SHP77 treated with DMSO at 0.1 percent for 48 hours (cell line): ENCODE measurements around the gene PTK7.

Experiments
- DNase-seq: peaks from one replicate; lab custom pipeline; 2025; lab: John Stamatoyannopoulos, UW

PTK7 gene

DNA sequence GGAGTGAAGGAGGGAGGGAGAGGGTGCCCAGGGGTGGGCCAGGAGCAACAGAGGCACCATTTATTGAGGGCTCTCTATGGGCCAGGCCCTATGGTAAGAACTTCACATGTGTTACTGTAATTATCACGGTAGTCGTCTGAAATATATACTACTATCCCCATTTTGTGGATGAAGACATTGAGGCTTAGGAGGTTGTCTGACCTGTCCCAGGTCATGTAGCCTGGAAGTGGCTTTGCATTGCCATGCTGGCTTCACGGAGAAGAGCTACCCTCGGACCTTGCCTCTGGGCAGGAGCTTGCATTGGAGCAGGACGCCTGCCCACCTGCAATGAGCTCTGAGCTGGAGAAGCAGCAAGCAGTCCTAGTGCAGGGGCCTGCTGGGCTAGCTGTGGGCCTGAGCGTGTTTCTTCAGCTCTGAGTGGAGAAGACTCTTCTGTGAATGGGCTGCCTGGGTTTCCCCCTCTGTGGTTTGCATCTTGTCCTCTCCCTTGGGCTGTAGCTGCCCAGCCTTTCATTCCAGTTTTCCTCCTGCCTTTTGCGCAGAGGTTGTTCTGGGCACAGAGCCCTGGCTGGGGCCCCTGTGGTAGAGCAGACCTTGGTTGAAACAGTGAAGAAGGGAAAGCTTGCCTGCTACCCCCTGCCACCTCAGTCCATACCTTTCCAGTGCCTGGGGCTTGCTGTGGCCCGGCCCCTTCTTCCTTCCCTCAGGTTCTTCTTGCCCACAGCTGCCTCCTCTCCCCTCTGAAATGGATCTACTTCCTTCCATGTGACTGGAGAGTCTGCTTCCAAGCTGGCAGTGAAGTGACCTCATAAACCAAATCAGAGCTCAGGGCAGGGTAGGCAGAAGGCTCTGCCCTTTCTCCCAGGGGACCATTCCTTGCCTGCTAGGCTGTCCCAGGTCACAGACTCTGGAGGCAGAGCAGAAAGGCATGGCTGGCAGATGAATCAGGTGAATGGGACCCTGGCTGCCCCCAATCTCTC is 70.9 kb downstream of the PTK7 start:
- no peak for DNase-seq

- no peak for DNase-seq
Measured at GRCh38 chr6:43147691-43148477, 71.8 kb downstream of the PTK7 start.

DNA sequence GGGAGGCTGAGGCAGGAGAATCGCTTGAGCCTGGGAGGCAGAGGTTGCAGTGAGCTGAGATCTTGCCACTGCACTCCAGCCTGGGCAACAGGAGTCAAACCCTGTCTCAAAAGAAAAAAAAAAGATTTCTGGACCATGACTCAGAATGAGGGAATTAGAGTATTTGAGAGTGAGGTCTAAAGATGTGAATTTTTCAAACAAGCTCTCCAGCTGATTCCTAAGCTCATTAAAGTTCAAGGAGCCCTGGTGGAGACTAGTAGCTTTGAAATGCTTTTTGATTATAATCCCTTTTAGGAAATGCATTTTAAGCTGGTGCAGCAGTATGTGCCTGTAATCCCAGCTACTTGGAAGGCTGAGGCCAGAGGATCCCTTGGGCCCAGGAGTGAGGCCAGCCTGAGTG is 73.2 kb downstream of the PTK7 start:
- no peak for DNase-seq

- no peak for DNase-seq
Measured at GRCh38 chr6:43150051-43150751, 74.1 kb downstream of the PTK7 start.

DNA sequence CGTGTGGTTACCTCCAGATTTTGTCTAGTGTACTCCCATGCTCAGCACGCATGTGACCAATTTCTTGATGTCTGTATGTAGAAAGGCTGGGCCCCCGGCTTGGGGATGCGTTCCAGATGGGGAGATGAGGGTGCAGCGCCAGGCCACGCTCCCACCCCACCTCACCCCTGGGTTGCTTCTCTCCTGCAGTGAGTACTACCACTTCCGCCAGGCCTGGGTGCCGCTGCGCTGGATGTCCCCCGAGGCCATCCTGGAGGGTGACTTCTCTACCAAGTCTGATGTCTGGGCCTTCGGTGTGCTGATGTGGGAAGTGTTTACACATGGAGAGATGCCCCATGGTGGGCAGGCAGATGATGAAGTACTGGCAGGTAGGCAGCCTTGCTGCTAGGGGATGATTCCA is 83.5 kb downstream of the PTK7 start:
- no peak for DNase-seq

DNA sequence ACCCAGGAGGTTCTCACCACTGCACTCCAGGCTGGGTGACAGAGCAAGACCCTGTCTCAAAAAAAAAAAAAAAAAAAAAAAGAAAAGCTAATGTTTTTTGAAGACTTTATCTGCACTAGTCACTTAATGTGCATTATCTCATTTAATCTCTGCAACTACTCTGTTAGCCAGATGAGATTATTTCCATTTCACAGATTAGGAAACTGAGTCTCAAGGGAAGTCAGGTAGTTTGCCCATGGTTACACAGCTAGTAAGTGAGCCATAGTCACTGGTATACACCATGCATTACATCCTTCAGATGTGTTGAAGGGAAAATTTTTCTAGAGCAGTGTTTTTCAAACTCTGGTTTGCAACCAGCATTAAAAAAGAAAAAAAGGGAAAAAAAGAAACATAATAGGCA is 87.8 kb downstream of the PTK7 start:
- no peak for DNase-seq

GRCh38 chr6:43170417-43170930 is 94.4 kb downstream of the PTK7 start:
- peak; percentile 90 for DNase-seq

GRCh38 chr6:43170931-43171706 is 95.0 kb downstream of the PTK7 start, which contains the start of gene SRF:
Gene SRF (plus strand): TSS chr6:43171269. CDS start chr6:43171657, 388 bp downstream.
- DNase-seq, result peak; percentile 96

- no peak for DNase-seq
Measured at GRCh38 chr6:43171707-43172103, 95.6 kb downstream of the PTK7 start.

DNA sequence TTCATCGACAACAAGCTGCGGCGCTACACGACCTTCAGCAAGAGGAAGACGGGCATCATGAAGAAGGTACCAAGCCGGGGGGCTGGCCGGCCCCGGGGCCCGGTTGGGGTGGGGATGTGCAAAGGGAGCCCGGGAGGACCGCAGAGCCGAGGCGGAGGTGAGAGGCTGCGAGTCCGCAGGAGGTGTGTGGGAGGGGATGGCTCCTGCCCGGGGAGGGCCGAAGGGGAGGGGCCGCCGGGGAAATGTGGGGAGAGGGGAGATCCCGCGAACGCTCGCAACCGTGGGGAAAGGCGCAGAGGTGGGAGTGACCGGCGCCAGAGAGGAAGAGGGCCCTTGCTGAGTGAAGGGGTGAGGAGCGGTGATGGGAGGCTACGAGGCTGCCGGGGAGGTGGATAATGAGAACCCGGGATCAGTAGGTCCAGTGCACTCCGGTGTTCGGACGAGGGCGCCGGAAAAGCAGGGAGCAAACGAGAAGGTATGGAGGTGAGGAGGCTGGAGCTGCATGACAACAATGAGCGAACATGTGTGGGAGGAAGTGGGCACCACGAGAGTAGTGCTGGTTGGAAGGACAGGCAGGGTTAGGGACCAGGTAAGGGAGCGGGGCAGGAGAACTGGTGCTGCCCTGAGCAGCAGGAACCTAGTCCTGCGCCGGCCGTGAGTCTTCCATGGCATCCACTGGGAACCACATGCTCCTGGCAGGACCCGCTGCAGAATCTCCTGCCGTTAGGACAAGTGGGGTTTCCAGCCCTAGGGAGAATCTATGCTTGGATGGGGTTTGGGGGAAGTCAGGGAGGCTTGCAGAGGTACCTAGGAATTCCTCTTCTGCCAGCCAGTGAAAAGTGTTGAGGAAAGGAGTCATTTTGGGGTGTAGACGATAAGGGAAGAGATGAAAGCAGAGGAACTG is 96.2 kb downstream of the PTK7 start:
- DNase-seq, result no peak

- DNase-seq, result no peak
Measured at GRCh38 chr6:43173591-43174262, 97.6 kb downstream of the PTK7 start.

GRCh38 chr6:43174263-43175112 is 98.4 kb downstream of the PTK7 start:
- peak; percentile 95 for DNase-seq

DNA sequence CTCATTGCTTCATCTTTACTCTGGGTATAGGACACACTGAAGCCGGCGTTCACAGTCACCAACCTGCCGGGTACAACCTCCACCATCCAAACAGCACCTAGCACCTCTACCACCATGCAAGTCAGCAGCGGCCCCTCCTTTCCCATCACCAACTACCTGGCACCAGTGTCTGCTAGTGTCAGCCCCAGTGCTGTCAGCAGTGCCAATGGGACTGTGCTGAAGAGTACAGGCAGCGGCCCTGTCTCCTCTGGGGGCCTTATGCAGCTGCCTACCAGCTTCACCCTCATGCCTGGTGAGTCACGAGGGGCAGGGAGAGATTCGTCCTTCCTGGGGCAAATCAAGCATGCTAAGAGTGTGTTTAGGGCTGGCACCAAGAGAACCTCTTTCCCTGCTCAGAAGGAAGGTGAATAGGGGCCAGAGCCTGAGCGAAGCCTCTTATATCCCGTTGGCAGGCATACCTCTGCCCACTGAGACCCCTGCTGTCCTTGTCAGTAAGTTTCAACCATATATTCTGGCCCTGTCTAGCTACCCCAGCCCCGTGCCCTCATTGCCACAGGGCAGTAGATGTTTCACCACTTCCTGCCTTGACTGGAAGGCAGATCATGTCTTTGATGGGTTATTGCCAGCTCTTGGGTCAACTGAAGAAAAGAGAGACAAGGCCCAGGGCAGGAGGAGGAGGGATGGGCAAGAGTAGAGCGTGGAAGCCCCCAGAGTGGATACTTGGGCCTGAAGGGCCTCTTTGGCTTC is 99.7 kb downstream of the PTK7 start:
- no peak for DNase-seq

GRCh38 chr6:43176423-43176786 is 100.3 kb downstream of the PTK7 start:
- DNase-seq, result no peak

GRCh38 chr6:43178150-43178549 is 102.0 kb downstream of the PTK7 start:
- DNase-seq, result no peak

DNA sequence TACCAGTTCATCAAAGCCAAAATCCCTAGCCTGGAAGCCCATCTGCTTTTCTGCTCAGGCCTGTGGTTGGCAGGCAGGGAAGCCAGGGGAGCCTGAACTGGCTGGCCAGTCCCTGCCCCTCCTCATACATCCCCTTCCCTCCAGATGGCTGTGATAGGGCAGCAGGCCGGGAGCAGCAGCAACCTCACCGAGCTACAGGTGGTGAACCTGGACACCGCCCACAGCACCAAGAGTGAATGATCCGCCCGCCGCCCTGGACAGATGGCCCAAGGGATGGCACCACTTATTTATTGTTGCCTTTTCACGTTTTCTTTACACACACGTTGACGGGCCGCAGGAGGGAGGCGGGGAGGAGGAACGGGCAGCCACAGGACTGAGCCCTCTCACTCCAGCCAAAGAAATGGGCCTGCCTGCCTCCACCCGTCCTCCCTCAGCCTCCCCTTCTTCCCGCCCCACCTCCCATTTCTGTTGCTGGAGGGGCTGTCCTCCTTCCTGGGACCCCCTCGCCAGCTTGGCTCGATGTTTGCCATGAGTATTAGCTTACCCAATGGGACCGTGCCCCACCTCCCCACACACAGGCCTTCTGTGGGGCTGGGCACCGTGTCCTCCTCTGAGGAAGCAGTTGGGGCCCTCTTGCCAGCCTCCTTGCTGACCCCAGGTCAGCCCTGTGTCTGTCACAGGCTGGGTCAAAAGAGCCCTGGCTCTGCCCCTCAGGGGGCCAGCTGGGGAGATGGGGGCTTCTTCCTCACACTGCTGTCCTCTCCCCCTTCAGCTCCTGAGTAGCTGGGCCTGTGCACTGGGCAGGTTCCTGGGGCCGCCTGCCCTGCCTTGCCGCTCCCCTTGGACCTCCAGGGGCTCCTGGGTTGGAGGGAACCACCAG is 103.1 kb downstream of the PTK7 start:
- DNase-seq, result no peak

GRCh38 chr6:43180058-43180457 is 103.9 kb downstream of the PTK7 start:
- no peak for DNase-seq
